Keratinocyte (primary cell): ENCODE measurements around the gene NRG3. TPM values are rescaled to one million over a fixed set of nuclear protein-coding genes. Genes with fewer than 3 reads are reported as not detected.

ENCODE experiments used
- DNase-seq: peaks from one replicate; pipeline ENCODE4 v3.0.0-alpha.2; 2011; ENCODE audit warnings: low read depth, missing footprints, low spot score
- FAIRE-seq: peaks from 2 replicates; lab custom pipeline; 2011; peaks lifted over from hg19 to GRCh38; lab: Jason Lieb, UNC
- H2AFZ ChIP-seq: 2 replicates; pipeline ENCODE4 v1.6.0; 2012; ENCODE audit warnings: low read length, control low read depth, inconsistent platforms; ENCODE audit not compliant: control insufficient read depth
- H3K27ac ChIP-seq: 2 replicates; pipeline ENCODE4 v1.5.1; 2011; ENCODE audit warnings: low read length; ENCODE audit not compliant: control insufficient read depth, insufficient read depth
- H3K27me3 ChIP-seq: 3 replicates; pipeline ENCODE4 v1.6.0; 2011; ENCODE audit warnings: low read length; ENCODE audit not compliant: control insufficient read depth, insufficient read depth; ENCODE audit errors: extremely low read depth
- H3K36me3 ChIP-seq, 2 experiments: 2 replicates in 1 of 2; 3 replicates in 1 of 2; pipeline ENCODE4 v1.5.1; 2011; ENCODE audit warnings: low read length in 2 of 2, mild to moderate bottlenecking in 1 of 2; ENCODE audit not compliant: control insufficient read depth in 2 of 2, insufficient read depth in 2 of 2; ENCODE audit errors: extremely low read depth in 1 of 2
- H3K4me1 ChIP-seq: 3 replicates; pipeline ENCODE4 v1.5.1; 2011; ENCODE audit warnings: low read length; ENCODE audit not compliant: control insufficient read depth, insufficient read depth; ENCODE audit errors: extremely low read depth
- H3K4me2 ChIP-seq: 3 replicates; pipeline ENCODE4 v1.6.0; 2011; ENCODE audit warnings: low read depth, low read length; ENCODE audit not compliant: control insufficient read depth, insufficient read depth; ENCODE audit errors: extremely low read depth
- H3K4me3 ChIP-seq, 3 experiments: fragments of 200-600 bp in 1 of 3; sonication (generic) in 1 of 3; 2 replicates in 2 of 3; 3 replicates in 1 of 3; pipeline ENCODE4 v1.5.1; 2011 to 2016; ENCODE audit warnings: low read length in 3 of 3, mild to moderate bottlenecking in 3 of 3, control low read depth in 2 of 3, inconsistent platforms in 1 of 3, low read depth in 1 of 3, mixed read lengths in 1 of 3, mixed run types in 1 of 3, moderate library complexity in 1 of 3; ENCODE audit not compliant: control insufficient read depth in 2 of 3, insufficient read depth in 2 of 3; ENCODE audit errors: extremely low read depth in 1 of 3
- H3K79me2 ChIP-seq: 2 replicates; pipeline ENCODE4 v1.6.0; 2012; ENCODE audit warnings: low read length; ENCODE audit not compliant: control insufficient read depth, insufficient read depth
- H3K9ac ChIP-seq: 3 replicates; pipeline ENCODE4 v1.6.0; 2011; ENCODE audit warnings: low read length; ENCODE audit not compliant: control insufficient read depth, insufficient read depth; ENCODE audit errors: extremely low read depth
- H3K9me1 ChIP-seq: 3 replicates; pipeline ENCODE4 v1.6.0; 2011; ENCODE audit warnings: low read length; ENCODE audit not compliant: control insufficient read depth, insufficient read depth; ENCODE audit errors: extremely low read depth
- H3K9me3 ChIP-seq: 2 replicates; pipeline ENCODE4 v1.5.1; 2012; ENCODE audit warnings: low read depth, low read length; ENCODE audit not compliant: control insufficient read depth
- H4K20me1 ChIP-seq: 3 replicates; pipeline ENCODE4 v1.6.0; 2011; ENCODE audit warnings: low read length; ENCODE audit not compliant: control insufficient read depth, insufficient read depth; ENCODE audit errors: extremely low read depth
- EZH2 ChIP-seq: IDR thresholded peaks from one replicate; pipeline ENCODE4 v1.6.1; 2012; ENCODE audit warnings: inconsistent platforms, mild to moderate bottlenecking, low read length, moderate library complexity
- dilution Hi-C: fragments of 300-500 bp; cut with MboI; formaldehyde crosslinking; loops from one replicate; pipeline ENCODE4 v1.7.0; 2020; ENCODE audit warnings: low sequenced_read_pairs; ENCODE audit not compliant: extremely low pct_ligation_motif_present
- polyA plus RNA-seq, 5 experiments: library from polyadenylated mRNA; depleted of rRNA in 3 of 5; stranded (reverse) in 3 of 5; stranded (forward) in 1 of 5; unstranded in 1 of 5; fragments of >200 nt; gene quantifications; 1 replicate in 1 of 5; 2 replicates in 3 of 5; 3 replicates in 1 of 5; pipeline versions ENCODE4 v1.2.1 to v1.2.3, GENCODE V29; 2011 to 2012; ENCODE audit warnings: missing spikeins in 2 of 5, low read depth in 1 of 5, low replicate concordance in 1 of 5
- TF ChIP-seq, protein P1 (sequence below), 3 experiments: IDR thresholded peaks in 1 of 3; conservative IDR thresholded peaks in 1 of 3; optimal IDR thresholded peaks in 1 of 3; 2 replicates in 2 of 3; 3 replicates in 1 of 3; pipeline versions ENCODE3 to v1.5.1; 2011; ENCODE audit warnings: low read length in 3 of 3, mild to moderate bottlenecking in 3 of 3, moderate library complexity in 2 of 3, control low read depth in 1 of 3, inconsistent platforms in 1 of 3; ENCODE audit not compliant: insufficient read depth in 2 of 3; ENCODE audit errors: extremely low read depth in 1 of 3

NRG3 gene
- polyA plus RNA-seq, 1 donor (not counting 4 experiments of a cell fraction or from before 2014, with no cell fraction given), result not detected

DNA sequence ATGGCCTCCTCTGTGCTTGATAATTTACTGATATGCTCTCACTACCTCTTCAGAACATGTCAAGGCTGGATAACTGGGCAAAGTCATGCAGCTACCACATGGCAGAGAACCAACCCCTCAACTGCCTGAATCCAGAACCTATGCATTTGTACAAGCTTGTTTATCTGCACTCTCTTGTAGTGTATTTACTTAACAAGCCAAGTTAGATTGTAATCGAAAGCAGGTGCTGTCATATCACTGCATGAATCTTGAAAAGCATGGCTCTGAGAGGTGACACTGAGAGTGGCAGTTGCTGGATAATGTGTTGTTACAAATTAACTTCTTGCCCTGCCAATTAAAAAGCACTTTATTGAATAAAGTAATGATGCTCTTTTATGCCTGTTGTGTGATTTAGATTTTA, 588.6 kb downstream of the NRG3 start:
- Histone ChIP-seq H2AFZ (no peak overlapping the region), H3K9ac (no peak overlapping the region), H3K27ac (no peak overlapping the region), H3K4me1 (no peaks in the 10 kb centered on the region), H3K4me2 (no peak overlapping the region), H3K9me3 (peaks cover 6% of the 10 kb centered on the region), H4K20me1 (no peaks in the 10 kb centered on the region), H3K27me3 (no peaks in the 10 kb centered on the region), H3K79me2 (no peaks in the 10 kb centered on the region), H3K36me3 (no peaks in the 10 kb centered on the region), H3K9me1 (no peaks in the 10 kb centered on the region), H3K4me3 (no peak overlapping the region)
- DNase-seq, result no peak
- TF ChIP-seq, protein P1, sequence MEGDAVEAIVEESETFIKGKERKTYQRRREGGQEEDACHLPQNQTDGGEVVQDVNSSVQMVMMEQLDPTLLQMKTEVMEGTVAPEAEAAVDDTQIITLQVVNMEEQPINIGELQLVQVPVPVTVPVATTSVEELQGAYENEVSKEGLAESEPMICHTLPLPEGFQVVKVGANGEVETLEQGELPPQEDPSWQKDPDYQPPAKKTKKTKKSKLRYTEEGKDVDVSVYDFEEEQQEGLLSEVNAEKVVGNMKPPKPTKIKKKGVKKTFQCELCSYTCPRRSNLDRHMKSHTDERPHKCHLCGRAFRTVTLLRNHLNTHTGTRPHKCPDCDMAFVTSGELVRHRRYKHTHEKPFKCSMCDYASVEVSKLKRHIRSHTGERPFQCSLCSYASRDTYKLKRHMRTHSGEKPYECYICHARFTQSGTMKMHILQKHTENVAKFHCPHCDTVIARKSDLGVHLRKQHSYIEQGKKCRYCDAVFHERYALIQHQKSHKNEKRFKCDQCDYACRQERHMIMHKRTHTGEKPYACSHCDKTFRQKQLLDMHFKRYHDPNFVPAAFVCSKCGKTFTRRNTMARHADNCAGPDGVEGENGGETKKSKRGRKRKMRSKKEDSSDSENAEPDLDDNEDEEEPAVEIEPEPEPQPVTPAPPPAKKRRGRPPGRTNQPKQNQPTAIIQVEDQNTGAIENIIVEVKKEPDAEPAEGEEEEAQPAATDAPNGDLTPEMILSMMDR (optimal IDR thresholded peaks at IDR 0.05 in 1 of 3, IDR thresholded peaks at IDR 0.05 in 1 of 3, conservative IDR thresholded peaks at IDR 0.05 in 1 of 3; ENCODE audit: extremely low read depth in 1 of 3, insufficient read depth in 2 of 3, low read length in 3 of 3), result no peak
- no peak for TF ChIP-seq EZH2
- dilution Hi-C loops, result no loop called here
- FAIRE-seq, result no peak

DNA sequence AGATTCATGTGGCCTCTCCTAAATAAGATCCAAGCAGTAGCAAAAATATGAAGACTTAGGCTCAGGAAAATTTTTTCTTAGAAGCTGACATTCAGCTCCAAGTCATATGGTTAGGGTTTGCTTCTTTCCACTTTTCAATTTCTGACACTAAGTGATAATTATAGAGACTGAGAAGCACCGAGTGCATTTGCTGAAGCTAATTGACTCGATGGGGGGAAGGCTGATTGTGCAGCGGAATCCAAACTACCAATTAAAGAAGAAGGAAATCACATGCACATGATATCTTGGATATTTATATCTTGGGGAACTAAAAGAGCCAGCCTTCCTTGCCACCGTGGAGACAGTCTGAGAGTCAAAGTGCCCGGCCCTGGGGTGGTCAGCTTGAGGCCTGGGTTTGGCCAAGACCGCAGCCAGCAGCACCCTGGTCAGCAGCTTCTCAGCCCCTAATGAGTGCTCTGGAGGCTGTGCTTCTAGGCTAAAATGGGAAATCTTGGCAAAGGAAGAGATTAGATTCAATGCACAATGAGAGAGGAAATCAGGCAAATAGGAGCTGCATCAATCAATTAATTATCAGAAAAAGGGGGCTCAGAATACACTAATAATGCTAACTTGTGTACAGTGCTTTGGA, 589.3 kb downstream of the NRG3 start:
- Histone ChIP-seq H3K9me1 (no peaks in the 10 kb centered on the region), H3K4me2 (no peak overlapping the region), H3K27ac (no peak overlapping the region), H2AFZ (no peak overlapping the region), H3K4me3 (no peak overlapping the region), H3K9ac (no peak overlapping the region), H3K36me3 (no peaks in the 10 kb centered on the region), H4K20me1 (no peaks in the 10 kb centered on the region), H3K4me1 (no peaks in the 10 kb centered on the region), H3K79me2 (no peaks in the 10 kb centered on the region), H3K9me3 (peaks cover 6% of the 10 kb centered on the region), H3K27me3 (no peaks in the 10 kb centered on the region)
- dilution Hi-C loops, result no loop called here
- DNase-seq (no peak), FAIRE-seq (no peak)
- TF ChIP-seq, protein P1 (optimal IDR thresholded peaks at IDR 0.05 in 1 of 3, IDR thresholded peaks at IDR 0.05 in 1 of 3, conservative IDR thresholded peaks at IDR 0.05 in 1 of 3; ENCODE audit: extremely low read depth in 1 of 3, insufficient read depth in 2 of 3, low read length in 3 of 3), result no peak
- TF ChIP-seq EZH2, result no peak
